Duodenal mucosa (tissue), 2 donors: ENCODE results near the gene SLC35E3.

Experiments
- H3K27ac ChIP-seq: one replicate; pipeline ENCODE4 v1.7.0; 2013; ENCODE audit warnings: low read depth, low read length
- H3K27me3 ChIP-seq, 2 donors: one replicate each; pipeline ENCODE4 v1.7.0; 2013; ENCODE audit warnings: low read length in 2 of 2, control low read depth in 1 of 2; ENCODE audit not compliant: insufficient read depth in 2 of 2, control insufficient read depth in 1 of 2
- H3K36me3 ChIP-seq, 2 donors: one replicate each; pipeline ENCODE4 v1.7.0; 2013; ENCODE audit warnings: low read length in 2 of 2, control low read depth in 1 of 2; ENCODE audit not compliant: insufficient read depth in 2 of 2, control insufficient read depth in 1 of 2
- H3K4me1 ChIP-seq, 2 donors: one replicate each; pipeline ENCODE4 v1.7.0; 2013; ENCODE audit warnings: low read length in 2 of 2, control low read depth in 1 of 2; ENCODE audit not compliant: insufficient read depth in 2 of 2, control insufficient read depth in 1 of 2
- H3K4me3 ChIP-seq, 2 donors: one replicate each; pipeline ENCODE4 v1.7.0; 2013; ENCODE audit warnings: low read length in 2 of 2, low read depth in 1 of 2
- H3K9ac ChIP-seq, 2 donors: one replicate each; pipeline ENCODE4 v1.7.0; 2013; ENCODE audit warnings: low read length in 2 of 2, low read depth in 1 of 2
- H3K9me3 ChIP-seq, 2 donors: one replicate each; pipeline ENCODE4 v1.7.0; 2013; ENCODE audit warnings: low read length in 2 of 2, control low read depth in 1 of 2; ENCODE audit not compliant: control insufficient read depth in 1 of 2

Gene SLC35E3

GRCh38 chr12:68784015-68784414 lies 38.0 kb downstream of the SLC35E3 start:
- Histone ChIP-seq H3K4me3 (no peak overlapping the region), H3K36me3 (no peaks in the 10 kb centered on the region), H3K27ac (no peak overlapping the region), H3K4me1 (peaks cover 7 to 11% of the 10 kb centered on the region in 2 donors), H3K9ac (no peak overlapping the region), H3K27me3 (no peaks in the 10 kb centered on the region), H3K9me3 (no peaks in the 10 kb centered on the region)

- Histone ChIP-seq H3K4me3 (no peak overlapping the region), H3K9me3 (no peaks in the 10 kb centered on the region), H3K4me1 (peaks cover 7 to 11% of the 10 kb centered on the region in 2 donors), H3K9ac (no peak overlapping the region), H3K36me3 (no peaks in the 10 kb centered on the region), H3K27ac (no peak overlapping the region), H3K27me3 (no peaks in the 10 kb centered on the region)
Observed at GRCh38 chr12:68785358-68785757, 39.4 kb downstream of the SLC35E3 start.

GRCh38 chr12:68785823-68786222 lies 39.8 kb downstream of the SLC35E3 start:
- no peak overlapping the region for H3K9ac ChIP-seq
- no peaks in the 10 kb centered on the region for H3K36me3 ChIP-seq
- H3K4me1 ChIP-seq: peaks cover 7 to 11% of the 10 kb centered on the region in 2 donors
- H3K27me3 ChIP-seq: no peaks in the 10 kb centered on the region
- no peak overlapping the region for H3K27ac ChIP-seq
- H3K4me3 ChIP-seq: no peak overlapping the region
- H3K9me3 ChIP-seq: no peaks in the 10 kb centered on the region

- H3K4me1 ChIP-seq: peaks cover 7 to 11% of the 10 kb centered on the region in 2 donors
- H3K4me3 ChIP-seq: no peak overlapping the region
- no peak overlapping the region for H3K9ac ChIP-seq
- H3K36me3 ChIP-seq: no peaks in the 10 kb centered on the region
- H3K27me3 ChIP-seq: no peaks in the 10 kb centered on the region
- no peaks in the 10 kb centered on the region for H3K9me3 ChIP-seq
- H3K27ac ChIP-seq: no peak overlapping the region
Observed at GRCh38 chr12:68786929-68787328, 41.0 kb downstream of the SLC35E3 start.

GRCh38 chr12:68788554-68789143 lies 42.7 kb downstream of the SLC35E3 start:
- Histone ChIP-seq H3K4me3 (no peak overlapping the region), H3K9me3 (no peaks in the 10 kb centered on the region), H3K27me3 (no peaks in the 10 kb centered on the region), H3K9ac (no peak overlapping the region), H3K36me3 (no peaks in the 10 kb centered on the region), H3K4me1 (peaks cover 7 to 11% of the 10 kb centered on the region in 2 donors), H3K27ac (no peak overlapping the region)

- no peak overlapping the region for H3K4me3 ChIP-seq
- no peak overlapping the region for H3K9ac ChIP-seq
Observed at GRCh38 chr12:68789144-68789878, 43.3 kb downstream of the SLC35E3 start.

GRCh38 chr12:68790081-68790951 lies 44.3 kb downstream of the SLC35E3 start:
- peaks cover 7 to 9% of the 10 kb centered on the region in 2 donors for H3K4me1 ChIP-seq
- no peaks in the 10 kb centered on the region for H3K27me3 ChIP-seq
- no peak overlapping the region for H3K4me3 ChIP-seq
- H3K27ac ChIP-seq: no peak overlapping the region
- H3K9ac ChIP-seq: no peak overlapping the region
- H3K9me3 ChIP-seq: no peaks in the 10 kb centered on the region
- H3K36me3 ChIP-seq: no peaks in the 10 kb centered on the region

More at GRCh38 chr12:68789144-68789878, 43.3 kb downstream of the SLC35E3 start:
- Histone ChIP-seq H3K27me3 (no peaks in the 10 kb centered on the region), H3K4me1 (peaks cover 7 to 11% of the 10 kb centered on the region in 2 donors), H3K36me3 (no peaks in the 10 kb centered on the region), H3K27ac (no peak overlapping the region), H3K9me3 (no peaks in the 10 kb centered on the region)

GRCh38 chr12:68790952-68791234 lies 44.9 kb downstream of the SLC35E3 start:
- Histone ChIP-seq H3K9me3 (no peaks in the 10 kb centered on the region), H3K4me1 (peaks cover 2 to 4% of the 10 kb centered on the region in 2 donors), H3K9ac (no peak overlapping the region), H3K4me3 (no peak overlapping the region), H3K27ac (no peak overlapping the region), H3K27me3 (no peaks in the 10 kb centered on the region), H3K36me3 (no peaks in the 10 kb centered on the region)

- H3K27ac ChIP-seq: no peak overlapping the region
- peaks cover 0 to 2% of the 10 kb centered on the region in 2 donors for H3K4me1 ChIP-seq
- no peaks in the 10 kb centered on the region for H3K27me3 ChIP-seq
- H3K4me3 ChIP-seq: no peak overlapping the region
- no peaks in the 10 kb centered on the region for H3K9me3 ChIP-seq
- H3K9ac ChIP-seq: no peak overlapping the region
- H3K36me3 ChIP-seq: no peaks in the 10 kb centered on the region
Observed at GRCh38 chr12:68791897-68792481, 46.0 kb downstream of the SLC35E3 start.

GRCh38 chr12:68792952-68793351 lies 47.0 kb downstream of the SLC35E3 start:
- H3K4me1 ChIP-seq: no peaks in the 10 kb centered on the region
- no peaks in the 10 kb centered on the region for H3K27me3 ChIP-seq
- no peaks in the 10 kb centered on the region for H3K36me3 ChIP-seq
- H3K27ac ChIP-seq: no peak overlapping the region
- no peaks in the 10 kb centered on the region for H3K9me3 ChIP-seq
- no peak overlapping the region for H3K4me3 ChIP-seq
- no peak overlapping the region for H3K9ac ChIP-seq
